ENCODE data around the gene UPK2. TPM values are rescaled to one million over a fixed set of nuclear protein-coding genes. Genes with fewer than 3 reads are reported as not detected.
A peak's percentile ranks its signal among the peaks of the same experiment; 100 is the strongest.

The UPK2 gene
- total RNA-seq, 2 experiments from 2014 or later: 0.28 to 0.34 TPM

- Histone ChIP-seq H3K4me2 (ENCODE audit: low read length) (peak overlapping the region; percentile 82), H3K9me2 (ENCODE audit: insufficient read depth, low read length) (no peaks in the 10 kb centered on the region), H3K36me3 (ENCODE audit: insufficient read depth, low read length) (no peaks in the 10 kb centered on the region), H3K4me3 (ENCODE audit: low read depth, low read length, poor library complexity, severe bottlenecking) (peak overlapping the region; percentile 53), H4K20me1 (ENCODE audit: insufficient read depth, low read length) (no peaks in the 10 kb centered on the region), H2AFZ (ENCODE audit: low read length) (no peak overlapping the region), H3K79me2 (ENCODE audit: insufficient read depth, low read depth, low read length) (peaks cover 8% of the 10 kb centered on the region; the same call in 1 of the 2 replicates), H3K4me1 (ENCODE audit: insufficient read depth, low read length, poor library complexity, severe bottlenecking) (peaks cover 90% of the 10 kb centered on the region), H3K9me3 (ENCODE audit: low read length) (no peaks in the 10 kb centered on the region), H3K27ac (ENCODE audit: low read depth, low read length, poor library complexity, severe bottlenecking) (peak overlapping the region; percentile 88)
- ChIA-PET CTCF (ENCODE audit: unreplicated experiment) (interaction anchor here (1.5 to 3.6 kb wide), 2 partner anchors 13 to 15 kb away, joined by 3 to 31 read pairs; no protein-coding TSS in a partner anchor), POLR2A (interaction anchor here (0.9 to 3.3 kb wide), 3 partner anchors 9 to 123 kb away, joined by 3 to 13 read pairs (median 3); no protein-coding TSS in a partner anchor)
- TF ChIP-seq EZH2phosphoT487 (IDR thresholded peaks at IDR 0.05; ENCODE audit: borderline replicate concordance, low read depth, low read length): no peak
- TF ChIP-seq, protein P1, sequence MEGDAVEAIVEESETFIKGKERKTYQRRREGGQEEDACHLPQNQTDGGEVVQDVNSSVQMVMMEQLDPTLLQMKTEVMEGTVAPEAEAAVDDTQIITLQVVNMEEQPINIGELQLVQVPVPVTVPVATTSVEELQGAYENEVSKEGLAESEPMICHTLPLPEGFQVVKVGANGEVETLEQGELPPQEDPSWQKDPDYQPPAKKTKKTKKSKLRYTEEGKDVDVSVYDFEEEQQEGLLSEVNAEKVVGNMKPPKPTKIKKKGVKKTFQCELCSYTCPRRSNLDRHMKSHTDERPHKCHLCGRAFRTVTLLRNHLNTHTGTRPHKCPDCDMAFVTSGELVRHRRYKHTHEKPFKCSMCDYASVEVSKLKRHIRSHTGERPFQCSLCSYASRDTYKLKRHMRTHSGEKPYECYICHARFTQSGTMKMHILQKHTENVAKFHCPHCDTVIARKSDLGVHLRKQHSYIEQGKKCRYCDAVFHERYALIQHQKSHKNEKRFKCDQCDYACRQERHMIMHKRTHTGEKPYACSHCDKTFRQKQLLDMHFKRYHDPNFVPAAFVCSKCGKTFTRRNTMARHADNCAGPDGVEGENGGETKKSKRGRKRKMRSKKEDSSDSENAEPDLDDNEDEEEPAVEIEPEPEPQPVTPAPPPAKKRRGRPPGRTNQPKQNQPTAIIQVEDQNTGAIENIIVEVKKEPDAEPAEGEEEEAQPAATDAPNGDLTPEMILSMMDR (conservative IDR thresholded peaks at IDR 0.05; ENCODE audit: low read length): no peak
- DNase-seq (ENCODE audit: low spot score): no peak
- BruUV-seq (replicated peaks): no TSS peak
- intact Hi-C loops (cut with micrococcal nuclease; ENCODE audit: unreplicated experiment): no loop called here
These were observed 40.7 kb upstream of the UPK2 start for GRCh38 chr11:118915396-118915795.

- BruUV-seq (replicated peaks): no TSS peak
- Histone ChIP-seq H3K4me2 (ENCODE audit: low read length) (peak overlapping the region; percentile 82), H3K27ac (ENCODE audit: low read depth, low read length, poor library complexity, severe bottlenecking) (peak overlapping the region; percentile 88)
These were observed 39.9 kb upstream of the UPK2 start for GRCh38 chr11:118915941-118916841.

More at GRCh38 chr11:118915941-118916841, 39.9 kb upstream of the UPK2 start:
- DNase-seq (ENCODE audit: low spot score): no peak
- intact Hi-C loops (cut with micrococcal nuclease; ENCODE audit: unreplicated experiment): no loop called here
- no peak overlapping the region for H3K4me3 ChIP-seq (ENCODE audit: low read depth, low read length, poor library complexity, severe bottlenecking)
- H3K79me2 ChIP-seq (ENCODE audit: insufficient read depth, low read depth, low read length): peaks cover 8% of the 10 kb centered on the region; the same call in 1 of the 2 replicates
- H3K36me3 ChIP-seq (ENCODE audit: insufficient read depth, low read length): no peaks in the 10 kb centered on the region
- H2AFZ ChIP-seq (ENCODE audit: low read length): no peak overlapping the region
- H3K9me3 ChIP-seq (ENCODE audit: low read length): no peaks in the 10 kb centered on the region
- ChIA-PET CTCF (ENCODE audit: unreplicated experiment) (interaction anchor here (1.0 kb wide), 1 partner anchor 10 kb away, joined by 3 read pairs; the partner anchor contains the start of gene BCL9L), POLR2A (interaction anchor here (1.0 to 1.2 kb wide), 3 partner anchors 8 to 124 kb away, joined by 3 to 6 read pairs (median 3); no protein-coding TSS in a partner anchor)
- TF ChIP-seq EZH2phosphoT487 (IDR thresholded peaks at IDR 0.05; ENCODE audit: borderline replicate concordance, low read depth, low read length): no peak
- TF ChIP-seq, protein P1 (conservative IDR thresholded peaks at IDR 0.05; ENCODE audit: low read length): no peak
- H4K20me1 ChIP-seq (ENCODE audit: insufficient read depth, low read length): no peaks in the 10 kb centered on the region
- H3K9me2 ChIP-seq (ENCODE audit: insufficient read depth, low read length): no peaks in the 10 kb centered on the region
- H3K4me1 ChIP-seq (ENCODE audit: insufficient read depth, low read length, poor library complexity, severe bottlenecking): peaks cover 89% of the 10 kb centered on the region

All from OCI-LY7 (cell line).